HCT116 (cell line): ENCODE measurements around the gene ANO2. TPM values are rescaled to one million over a fixed set of nuclear protein-coding genes. Genes with fewer than 3 reads are reported as not detected.

Experiments used
- ATAC-seq: fragments of 200-7000 bp; cut with Tn5 transposase; 2 replicates; pipeline ENCODE4 v1.9.1; 2020; ENCODE audit warnings: mild to moderate bottlenecking, moderate library complexity
- BruUV-seq: library from RNA; stranded (reverse); fragments of 400-500 nt; replicated peaks from 2 replicates; lab custom pipeline; 2021; lab: Mats Ljungman, UMichigan
- CTCF ChIA-PET: fragments of 300-600 bp; sonication (Branson Sonifier 250); formaldehyde crosslinking; loops from one replicate; lab custom pipeline; 2021; ENCODE audit warnings: antibody characterized with exemption; lab: Charles Lee
- POLR2A ChIA-PET: fragments of 300-600, 350-600 bp; sonication (Branson Sonifier 250); formaldehyde crosslinking; loops from one replicate; lab custom pipeline; 2021; ENCODE audit warnings: antibody characterized with exemption; lab: Charles Lee
- RAD21 ChIA-PET, 2 experiments: fragments of 300-600 bp; sonication (Branson Sonifier 250); formaldehyde crosslinking; loops; one replicate each; lab custom pipeline; 2023; ENCODE audit warnings: low total read pairs in 2 of 2; ENCODE audit not compliant: uncharacterized antibody in 2 of 2, unreplicated experiment in 2 of 2, low non-redundant PET in 1 of 2; lab: Charles Lee
- DNase-seq: peaks from one replicate; pipeline ENCODE4 v3.0.0-alpha.2; 2010; ENCODE audit warnings: low read depth, low spot score
- H2AFZ ChIP-seq: fragments of 200-600 bp; shearing (Covaris generic), sonication (generic); 2 replicates; pipeline ENCODE4 v1.6.1; 2017; ENCODE audit warnings: low read depth, mixed run types, mixed read lengths, antibody characterized with exemption, low read length; ENCODE audit not compliant: poor library complexity, severe bottlenecking
- H3K27ac ChIP-seq: 2 replicates; pipeline ENCODE4 v1.5.1; 2012; ENCODE audit warnings: low read depth, low read length
- H3K27me3 ChIP-seq: fragments of 200-600 bp; sonication (generic); 2 replicates; pipeline ENCODE4 v1.6.1; 2016; ENCODE audit warnings: mixed run types, low read length, mixed read lengths; ENCODE audit not compliant: insufficient read depth
- H3K36me3 ChIP-seq, 2 experiments: fragments of 200-500 bp in 1 of 2; fragments of 200-600 bp in 1 of 2; sonication (Bioruptor generic) in 1 of 2; sonication (generic) in 1 of 2; 2 replicates each; pipeline versions ENCODE4 v1.5.1 to v1.6.1; 2014 to 2016; ENCODE audit warnings: low read length in 2 of 2, inconsistent platforms in 1 of 2, mixed read lengths in 1 of 2, mixed run types in 1 of 2; ENCODE audit not compliant: insufficient read depth in 2 of 2, control insufficient read depth in 1 of 2
- H3K4me1 ChIP-seq, 2 experiments: fragments of 200-600 bp in 1 of 2; sonication (generic) in 1 of 2; 2 replicates each; pipeline versions ENCODE4 v1.5.1 to v1.6.1; 2012 to 2017; ENCODE audit warnings: low read length in 2 of 2, inconsistent platforms in 1 of 2, mild to moderate bottlenecking in 1 of 2, mixed read lengths in 1 of 2, mixed run types in 1 of 2, moderate library complexity in 1 of 2; ENCODE audit not compliant: insufficient read depth in 2 of 2, control insufficient read depth in 1 of 2
- H3K4me2 ChIP-seq: fragments of 200-600 bp; sonication (generic); 2 replicates; pipeline ENCODE4 v1.6.1; 2017; ENCODE audit warnings: mixed run types, low read length, mixed read lengths
- H3K4me3 ChIP-seq, 2 experiments: fragments of 200-600 bp in 1 of 2; sonication (generic) in 1 of 2; replicated peaks in 1 of 2; 2 replicates each; pipeline ENCODE4 v1.5.1; 2011 to 2016; ENCODE audit warnings: low read length in 2 of 2, control low read depth in 1 of 2, low read depth in 1 of 2, mild to moderate bottlenecking in 1 of 2, mixed read lengths in 1 of 2, mixed run types in 1 of 2
- H3K79me2 ChIP-seq: fragments of 200-600 bp; sonication (generic); 2 replicates; pipeline ENCODE4 v1.6.1; 2017; ENCODE audit warnings: mild to moderate bottlenecking, mixed run types, low read length, moderate library complexity, mixed read lengths; ENCODE audit not compliant: insufficient read depth
- H3K9ac ChIP-seq: fragments of 200-600 bp; sonication (generic); 2 replicates; pipeline ENCODE4 v1.6.1; 2016; ENCODE audit warnings: low read length, mixed read lengths
- H3K9me2 ChIP-seq: fragments of 200-600 bp; sonication (generic), shearing (Covaris generic); 2 replicates; pipeline ENCODE4 v1.6.1; 2017; ENCODE audit warnings: mixed run types, mild to moderate bottlenecking, moderate library complexity; ENCODE audit not compliant: insufficient read depth
- H3K9me3 ChIP-seq, 2 experiments: fragments of 200-500 bp in 1 of 2; fragments of 200-600 bp in 1 of 2; sonication (Bioruptor generic) in 1 of 2; sonication (generic) in 1 of 2; 2 replicates each; pipeline ENCODE4 v1.6.1; 2014 to 2017; ENCODE audit warnings: low read length in 2 of 2, mixed read lengths in 2 of 2, inconsistent platforms in 1 of 2, low read depth in 1 of 2, mild to moderate bottlenecking in 1 of 2, mixed run types in 1 of 2, moderate library complexity in 1 of 2; ENCODE audit not compliant: control insufficient read depth in 1 of 2, insufficient read depth in 1 of 2
- H4K20me1 ChIP-seq: fragments of 200-600 bp; sonication (generic), shearing (Covaris generic); 2 replicates; pipeline ENCODE4 v1.6.1; 2017; ENCODE audit warnings: mixed run types, mild to moderate bottlenecking, moderate library complexity; ENCODE audit not compliant: insufficient read depth
- CEBPB ChIP-seq: IDR thresholded peaks from 2 replicates; pipeline ENCODE4 v1.6.1; 2012; ENCODE audit warnings: low read depth
- CTCF ChIP-seq, 3 experiments: fragments of 200-600 bp in 1 of 3; sonication (generic) in 1 of 3; IDR thresholded peaks in 2 of 3; conservative IDR thresholded peaks in 1 of 3; 2 replicates each; pipeline ENCODE4 v1.5.1; 2012 to 2017; ENCODE audit warnings: low read depth in 2 of 3, low read length in 2 of 3, antibody characterized with exemption in 1 of 3, borderline replicate concordance in 1 of 3, control low read depth in 1 of 3, mild to moderate bottlenecking in 1 of 3, mixed read lengths in 1 of 3, mixed run types in 1 of 3, moderate library complexity in 1 of 3; ENCODE audit not compliant: insufficient read depth in 1 of 3
- EGR1 ChIP-seq: IDR thresholded peaks from 2 replicates; pipeline ENCODE4 v1.6.1; 2012; ENCODE audit warnings: low read depth
- FOSL1 ChIP-seq: IDR thresholded peaks from 2 replicates; pipeline ENCODE4 v1.6.1; 2012; ENCODE audit warnings: low read depth
- JUND ChIP-seq: IDR thresholded peaks from 2 replicates; pipeline ENCODE4 v1.6.1; 2012
- MAX ChIP-seq: IDR thresholded peaks from 2 replicates; pipeline ENCODE4 v1.6.1; 2012
- POLR2A ChIP-seq: IDR thresholded peaks from 2 replicates; pipeline ENCODE4 v1.7.0; 2011; ENCODE audit warnings: borderline replicate concordance; ENCODE audit not compliant: insufficient read depth, insufficient read length; ENCODE audit errors: extremely low read depth
- SIN3A ChIP-seq: IDR thresholded peaks from 2 replicates; pipeline ENCODE4 v1.6.1; 2012; ENCODE audit warnings: low read depth
- TCF7L2 ChIP-seq: IDR thresholded peaks from 2 replicates; pipeline ENCODE4 v1.7.0; 2011; ENCODE audit warnings: borderline replicate concordance, inconsistent platforms; ENCODE audit not compliant: insufficient read depth, insufficient read length; ENCODE audit errors: extremely low read depth
- ZFX ChIP-seq: fragments of 450-650 bp; IDR thresholded peaks from 2 replicates; pipeline ENCODE4 v1.6.1; 2017
- ZNF274 ChIP-seq: fragments of 200-500 bp; sonication (Bioruptor generic); IDR thresholded peaks from 2 replicates; pipeline ENCODE4 v1.6.1; 2014; ENCODE audit warnings: mild to moderate bottlenecking, low read depth, low read length, inconsistent platforms
- intact Hi-C: fragments of 100-400 bp; cut with micrococcal nuclease; formaldehyde crosslinking; loops from 2 replicates; pipeline ENCODE4 v1.10.0; 2022
- total RNA-seq: library from RNA; stranded (reverse); gene quantifications from one replicate; pipeline ENCODE4 v1.2.1, GENCODE V29; 2021; ENCODE audit not compliant: unreplicated experiment

The ANO2 gene
- total RNA-seq, 1 experiment from 2014 or later = not detected

GRCh38 chr12:5705791-5706190, 239.3 kb downstream of the ANO2 start:
- intact Hi-C loops = no loop called here

More at GRCh38 chr12:5705791-5706190, 239.3 kb downstream of the ANO2 start:
- no peak overlapping the region for H3K4me3 ChIP-seq
- no peak for ATAC-seq
- H3K79me2 ChIP-seq = no peaks in the 10 kb centered on the region
- POLR2A ChIA-PET = no interaction called here
- no peaks in the 10 kb centered on the region for H3K36me3 ChIP-seq
- RAD21 ChIA-PET = no interaction called here
- BruUV-seq = no TSS peak
- H2AFZ ChIP-seq = no peak overlapping the region
- H3K9me3 ChIP-seq = no peaks in the 10 kb centered on the region
- H3K27me3 ChIP-seq = peaks cover 7% of the 10 kb centered on the region
- no peaks in the 10 kb centered on the region for H4K20me1 ChIP-seq
- TF ChIP-seq TCF7L2 (no peak), POLR2A (no peak), MAX (no peak), JUND (no peak), FOSL1 (no peak), CEBPB (no peak), SIN3A (no peak), ZNF274 (no peak), EGR1 (no peak), CTCF (IDR thresholded peaks at IDR 0.05 in 2 of 3, conservative IDR thresholded peaks at IDR 0.05 in 1 of 3; ENCODE audit: borderline replicate concordance in 1 of 3, insufficient read depth in 1 of 3, low read depth in 2 of 3, low read length in 2 of 3) (no peak), ZFX (no peak)
- TF ChIP-seq, all 23 proteins: peak for 0
- H3K9me2 ChIP-seq = no peaks in the 10 kb centered on the region
- no peaks in the 10 kb centered on the region for H3K4me1 ChIP-seq
- DNase-seq = no peak
- H3K27ac ChIP-seq = no peak overlapping the region
- H3K9ac ChIP-seq = no peak overlapping the region
- CTCF ChIA-PET = no interaction called here
- no peak overlapping the region for H3K4me2 ChIP-seq
